Limb (tissue), 2 donors: ENCODE measurements around the gene FAM171A1.
"Not testable (repeated sequence)": the region's sequence is repeated elsewhere in the genome, so short reads cannot be mapped to it uniquely, and the experiment has no call there.

ENCODE experiments used
- DNase-seq, 2 donors: peaks; one replicate each; pipeline ENCODE4 v3.0.0-alpha.2; 2016; ENCODE audit errors: extremely low spot score in 2 of 2

The FAM171A1 gene

DNA sequence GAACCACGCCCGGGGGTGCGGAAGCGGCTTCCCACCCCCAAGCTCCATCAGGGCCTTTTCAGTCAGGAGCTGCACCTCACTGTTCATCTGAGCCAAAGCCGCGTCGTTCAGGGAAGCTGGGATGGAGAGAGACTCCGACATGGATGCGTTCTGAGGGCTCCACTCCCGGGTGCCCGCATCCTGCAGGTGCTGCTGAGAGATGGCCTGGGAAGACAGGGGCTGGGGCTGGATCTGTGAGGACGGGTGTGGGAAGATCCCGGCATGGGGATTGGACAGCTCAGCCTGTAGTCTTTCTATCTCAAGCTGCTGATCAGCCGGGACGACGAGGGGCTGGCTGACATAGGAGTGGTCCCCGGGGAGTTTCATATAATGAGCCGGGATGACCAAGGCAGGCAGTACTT is 157.6 kb downstream of the FAM171A1 start:
- no peak for DNase-seq

DNA sequence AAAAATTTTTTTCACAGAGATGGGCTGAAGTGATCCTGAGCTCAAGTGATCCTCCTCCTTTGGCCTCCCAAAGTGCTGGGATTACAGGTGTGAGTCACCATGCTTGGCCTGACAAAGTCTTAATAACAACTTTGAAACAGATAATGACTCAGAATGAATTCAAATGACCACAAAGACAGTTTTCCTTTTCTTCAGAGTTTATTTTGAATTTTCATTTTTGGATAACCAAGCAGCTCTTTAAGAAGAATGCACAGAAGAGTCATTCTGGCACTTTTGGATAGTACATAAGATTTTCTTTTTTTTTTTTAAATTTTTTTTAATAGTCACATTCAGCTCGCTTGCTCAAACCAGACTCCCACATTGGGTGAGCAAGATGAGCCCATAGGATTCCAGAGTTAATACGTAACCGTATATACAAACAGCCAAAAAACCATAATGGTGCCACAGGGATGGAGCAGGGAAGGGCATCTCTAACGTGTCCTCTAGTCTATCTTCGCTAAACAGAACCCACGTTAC is 159.6 kb downstream of the FAM171A1 start:
- no peak for DNase-seq

DNA sequence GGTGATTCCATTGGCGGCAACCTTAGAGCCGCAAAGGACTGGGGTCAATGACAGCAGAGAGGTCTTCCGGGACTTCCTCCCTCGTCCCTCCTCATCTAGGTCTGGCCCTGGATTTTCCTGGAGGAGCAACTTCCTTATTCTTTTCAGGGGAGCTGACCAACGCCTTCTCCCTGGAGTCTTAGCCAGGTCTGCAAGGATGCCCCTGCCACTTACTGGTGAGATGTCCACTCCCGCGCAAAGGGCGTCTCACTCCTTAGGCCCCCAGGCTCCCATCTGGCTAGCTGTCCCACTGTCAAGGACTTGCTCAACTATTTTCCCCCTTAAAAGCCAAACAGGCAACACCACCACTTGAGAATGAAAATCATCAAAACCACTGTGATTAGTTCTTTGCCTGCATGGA is 160.6 kb downstream of the FAM171A1 start:
- no peak for DNase-seq

DNA sequence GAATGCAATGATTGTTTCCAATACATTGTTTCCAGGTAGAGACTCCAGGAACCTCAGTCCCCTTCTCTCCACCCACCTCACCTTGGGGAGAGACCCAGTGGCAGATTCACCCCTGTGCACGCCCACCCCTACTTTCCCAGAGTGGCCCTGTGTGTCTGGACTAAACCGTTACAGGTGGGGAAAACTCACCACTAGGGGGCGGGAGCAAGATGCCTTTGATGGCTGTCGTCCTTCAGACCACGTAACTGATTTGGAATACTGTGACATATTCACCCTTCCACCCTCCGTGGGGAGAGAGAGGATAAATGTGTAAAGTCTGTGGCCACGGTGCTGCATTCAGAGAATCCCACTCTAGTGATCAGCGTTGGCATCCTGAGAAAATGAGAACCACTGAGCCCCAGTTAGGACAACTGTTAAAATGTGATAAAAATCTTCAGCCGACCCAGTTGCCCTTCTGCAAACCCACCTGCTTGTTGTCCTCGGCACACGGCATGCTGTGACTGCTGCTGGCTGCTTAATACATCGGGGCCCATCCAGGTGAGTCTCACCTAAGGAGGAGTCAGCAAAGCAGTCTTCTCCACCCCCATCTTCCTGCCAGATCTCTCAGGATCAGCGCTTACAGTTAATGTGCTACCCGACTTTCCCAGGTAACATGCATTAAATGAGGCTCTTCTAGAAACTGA is 161.1 kb downstream of the FAM171A1 start:
- DNase-seq, result peak; percentile 48 to 83

DNA sequence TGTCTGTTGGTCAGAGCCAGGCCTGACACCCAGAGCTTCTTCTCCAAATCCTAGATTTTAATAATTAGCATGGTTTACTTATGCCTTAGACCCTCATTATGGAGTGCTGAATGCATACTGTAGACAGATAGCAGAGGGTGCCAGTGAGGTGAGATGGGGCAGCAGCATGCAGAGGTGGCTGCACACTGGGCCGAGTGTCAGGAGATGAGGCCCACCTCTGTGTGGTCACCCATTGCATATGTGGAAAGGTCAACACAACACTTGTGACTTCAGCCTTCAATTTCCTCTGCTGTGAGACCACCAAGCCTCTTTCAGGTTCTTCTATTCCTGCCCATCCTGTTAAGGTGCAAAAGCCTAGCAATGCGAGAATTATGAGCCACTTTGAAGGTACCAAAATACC is 162.9 kb downstream of the FAM171A1 start:
- DNase-seq, result no peak

DNA sequence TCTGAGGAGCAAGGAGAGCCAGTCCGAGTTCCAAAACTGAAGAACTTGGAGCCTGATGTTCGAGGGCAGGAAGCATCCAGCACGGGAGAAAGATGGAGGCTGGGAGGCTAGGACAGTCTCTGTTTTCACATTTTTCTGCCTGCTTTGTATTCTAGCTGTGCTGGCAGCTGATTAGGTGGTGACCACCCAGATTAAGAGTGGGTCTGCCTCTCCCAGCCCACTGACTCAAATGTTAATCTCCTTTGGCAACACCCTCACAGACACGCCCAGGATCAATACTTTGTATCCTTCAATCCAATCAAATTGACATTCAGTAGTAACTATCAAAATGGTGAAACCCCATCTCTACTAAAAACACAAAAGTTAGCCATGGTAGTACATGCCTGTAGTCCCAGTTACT is 163.7 kb downstream of the FAM171A1 start:
- not testable (repeated sequence) for DNase-seq

DNA sequence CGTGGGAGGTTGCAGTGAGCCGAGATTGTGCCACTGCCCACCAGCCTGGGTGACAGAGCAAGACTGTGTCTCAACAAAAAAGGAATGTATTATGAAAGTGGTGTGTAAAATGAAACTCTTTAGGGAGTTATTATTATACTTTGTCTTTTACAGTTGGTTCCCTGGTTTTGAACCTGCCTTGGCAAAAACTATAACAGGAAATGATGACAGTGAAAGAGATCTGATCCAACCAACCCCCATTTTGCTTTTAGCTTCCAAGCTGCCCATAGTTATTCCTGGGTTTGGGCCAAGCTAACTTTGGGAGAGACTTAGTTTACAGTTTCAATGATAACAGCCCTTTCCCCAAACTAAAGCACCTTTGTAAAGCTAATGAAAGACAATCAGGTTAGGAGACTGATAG is 168.4 kb downstream of the FAM171A1 start:
- no peak for DNase-seq

DNA sequence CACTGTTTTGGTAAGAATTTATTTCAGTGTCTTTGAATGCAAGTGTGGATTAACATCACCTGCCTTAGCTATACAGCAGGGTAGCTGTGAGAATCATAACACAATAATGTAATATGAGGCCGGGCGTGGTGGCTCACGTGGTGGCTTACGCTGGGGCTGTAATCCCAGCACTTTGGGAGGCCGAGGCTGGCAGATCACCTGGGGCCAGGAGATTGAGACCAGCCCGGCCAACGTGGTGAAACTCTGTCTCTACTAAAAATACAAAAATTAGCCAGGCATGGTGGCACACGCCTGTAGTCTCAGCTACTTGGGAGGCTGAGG is 168.8 kb downstream of the FAM171A1 start:
- not testable (repeated sequence) for DNase-seq

DNA sequence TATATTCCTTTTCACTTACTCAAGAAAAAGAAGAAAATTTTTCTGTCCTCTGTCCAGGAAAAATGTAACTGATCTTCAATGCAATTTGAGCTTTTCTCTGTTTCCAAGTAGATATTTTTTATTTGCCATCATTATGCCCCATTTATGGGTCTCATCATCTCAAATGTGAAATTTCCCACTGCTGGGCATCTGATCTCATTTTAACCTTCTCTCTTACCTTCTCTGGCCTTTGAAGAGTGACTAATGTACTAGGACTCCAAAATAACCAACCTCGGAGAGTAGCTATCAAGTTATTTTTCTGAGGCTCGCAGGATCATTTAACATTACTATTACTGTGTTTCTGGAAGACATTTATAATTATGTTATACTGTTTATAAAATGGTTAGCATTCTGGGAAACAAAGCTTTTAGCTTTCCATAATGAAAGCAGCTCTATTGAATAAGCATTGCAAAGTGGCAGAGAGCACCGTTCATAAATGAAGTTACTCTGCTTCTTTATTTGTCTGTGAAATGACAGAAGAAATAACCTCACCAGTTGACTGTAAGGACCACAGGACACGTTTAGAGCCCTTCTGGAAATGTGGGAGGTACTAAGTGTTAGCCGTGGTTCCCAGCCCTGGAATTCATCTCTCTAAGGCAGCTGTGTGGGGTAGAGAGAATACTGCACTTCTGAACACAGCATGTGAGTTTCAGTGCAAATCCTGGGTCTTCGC is 169.3 kb downstream of the FAM171A1 start:
- no peak for DNase-seq

DNA sequence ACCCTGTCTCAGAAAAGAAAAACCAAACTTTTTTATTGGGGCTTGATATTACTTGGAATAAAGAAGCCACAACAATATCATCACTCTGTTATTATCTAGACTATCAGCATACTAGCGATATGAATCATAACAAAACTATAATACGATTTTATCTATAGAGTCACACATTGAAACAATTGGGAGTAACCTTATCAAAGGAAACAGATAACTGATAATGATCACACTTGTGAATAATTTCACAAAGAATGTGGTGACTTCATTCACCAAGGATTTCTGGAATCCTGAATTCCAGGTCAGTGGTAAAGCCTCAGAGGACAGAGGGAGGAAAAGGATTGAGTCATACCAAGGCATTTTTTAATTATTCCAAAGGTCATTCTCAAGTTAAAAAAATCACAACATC is 170.5 kb downstream of the FAM171A1 start:
- DNase-seq, result no peak

DNA sequence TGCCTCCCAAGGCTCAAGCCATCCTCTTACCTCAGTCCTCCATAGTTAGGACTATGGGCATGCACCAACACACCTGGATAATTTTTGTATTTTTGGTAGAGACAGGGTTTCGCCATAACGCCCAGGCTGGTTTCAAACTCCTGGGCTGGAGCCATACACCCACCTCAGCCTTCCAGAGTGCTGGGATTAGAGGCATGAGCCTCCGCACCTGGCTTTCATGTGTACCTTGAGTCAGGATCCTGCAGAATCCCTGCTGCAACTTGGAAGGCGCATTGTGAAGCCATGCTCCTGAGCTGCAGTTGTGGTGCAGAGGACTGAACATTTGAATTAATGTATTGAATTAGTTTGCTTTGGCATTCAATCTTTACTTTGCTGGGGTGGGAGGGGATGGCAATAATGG is 173.2 kb downstream of the FAM171A1 start:
- no peak for DNase-seq

DNA sequence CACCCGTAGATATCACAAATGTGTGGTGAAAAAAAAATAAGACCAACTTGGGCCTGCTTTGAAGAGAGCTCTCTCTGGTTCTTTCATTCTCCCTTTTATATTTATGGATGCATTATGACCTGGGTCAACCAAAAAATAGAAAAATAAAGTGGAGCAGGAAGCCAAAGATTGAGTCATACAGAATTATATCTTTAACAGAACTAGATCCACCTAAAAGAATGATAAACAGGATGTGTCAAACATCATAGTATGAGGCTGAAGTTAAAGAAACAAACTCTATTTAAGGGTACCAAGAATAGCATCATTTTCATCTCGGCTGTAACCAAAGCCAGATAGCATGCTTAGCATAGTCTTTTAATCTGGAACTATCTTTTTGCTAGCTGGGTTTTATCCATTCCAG is 173.8 kb downstream of the FAM171A1 start:
- DNase-seq, result no peak

DNA sequence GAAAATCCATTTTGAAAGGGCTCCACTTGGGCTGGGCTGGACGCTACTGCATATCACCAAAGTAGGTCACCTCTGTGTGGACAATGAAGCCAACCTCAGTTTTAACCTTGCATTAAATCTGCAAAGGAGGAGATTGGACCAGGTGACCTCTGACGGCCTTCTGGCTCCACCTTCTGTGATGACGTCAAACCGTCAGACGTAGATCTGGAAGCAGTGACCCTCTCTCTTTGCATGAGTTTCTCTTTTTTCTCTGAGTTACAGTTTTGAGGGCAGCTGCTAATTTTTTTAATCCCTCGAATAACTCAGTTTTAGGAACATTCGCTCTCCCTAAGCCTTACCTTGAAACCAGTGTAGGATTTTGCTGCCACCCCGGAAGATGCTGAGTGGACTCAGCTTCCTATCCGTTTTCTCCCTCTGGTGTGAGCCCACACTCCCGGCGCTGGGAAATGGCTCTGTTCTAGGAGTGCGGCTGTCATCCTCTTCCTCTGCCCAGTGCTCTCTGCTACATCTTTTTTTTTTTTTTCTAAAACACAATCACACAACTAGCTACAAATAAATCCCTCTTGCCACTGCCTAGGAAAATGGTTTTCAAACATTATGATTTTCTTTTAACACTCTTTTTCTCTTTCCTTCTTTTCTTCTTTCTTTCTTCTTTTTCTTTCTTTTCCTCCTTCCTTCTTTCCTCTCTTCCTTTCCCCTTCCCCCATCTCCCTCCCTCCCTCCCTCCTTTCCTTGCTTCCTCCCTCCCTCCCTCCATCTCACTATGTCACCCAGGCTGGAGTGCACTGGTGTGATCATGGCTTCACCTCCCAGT is 174.9 kb downstream of the FAM171A1 start:
- no peak for DNase-seq

DNA sequence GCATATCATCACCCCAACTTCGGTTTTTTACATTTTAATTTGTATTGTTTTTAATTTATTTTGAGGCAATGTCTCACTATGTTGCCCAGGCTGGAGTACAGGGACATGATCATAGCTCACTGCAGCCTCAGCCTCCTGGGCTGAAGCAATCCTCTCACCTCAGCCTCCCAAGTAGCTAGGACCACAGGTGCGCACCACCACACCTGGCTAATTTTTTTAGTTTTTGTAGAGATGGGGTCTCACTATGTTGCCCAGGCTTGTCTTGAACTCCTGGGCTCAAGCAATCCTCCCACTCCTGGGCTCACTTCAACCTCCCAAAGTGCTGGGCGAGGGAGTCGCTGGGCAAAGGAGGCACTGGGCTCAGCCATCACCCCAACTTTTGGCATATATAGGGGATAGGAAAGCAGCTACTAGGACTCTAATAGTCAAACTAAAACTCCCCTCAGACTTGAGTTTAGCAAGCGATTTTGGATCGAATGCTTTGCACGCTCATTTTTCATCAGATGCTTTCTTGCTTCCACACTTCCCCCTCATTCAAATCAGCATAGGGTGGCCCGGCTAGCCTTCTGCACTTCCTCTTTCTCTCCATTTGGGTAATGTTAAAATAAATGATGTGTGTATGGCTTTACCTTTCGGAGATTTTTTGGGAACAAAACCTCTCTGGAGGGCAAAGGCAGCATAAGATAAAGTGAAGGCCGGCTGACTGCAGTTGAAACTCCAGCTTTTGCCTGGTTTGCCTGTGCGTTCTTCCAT is 181.8 kb downstream of the FAM171A1 start:
- DNase-seq, result no peak

DNA sequence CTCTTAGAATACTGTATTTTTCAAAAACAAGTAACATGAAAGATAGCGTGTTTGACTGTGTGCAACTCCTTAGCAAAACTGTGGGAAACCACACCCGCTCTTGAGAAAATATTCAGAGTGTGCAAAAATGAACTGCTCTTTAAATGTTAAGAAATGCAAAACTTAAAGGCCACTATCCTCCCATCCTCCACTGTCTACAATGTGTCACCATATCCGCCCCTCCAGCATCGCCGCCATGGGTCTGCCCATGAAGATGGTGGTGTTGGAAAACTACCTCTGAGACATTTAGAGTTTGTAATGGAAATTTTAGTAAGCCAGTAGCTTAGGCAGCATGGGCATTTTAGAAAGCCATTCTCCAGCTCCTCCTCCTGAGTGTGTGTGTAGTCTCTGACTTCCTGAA is 182.5 kb downstream of the FAM171A1 start:
- no peak for DNase-seq

DNA sequence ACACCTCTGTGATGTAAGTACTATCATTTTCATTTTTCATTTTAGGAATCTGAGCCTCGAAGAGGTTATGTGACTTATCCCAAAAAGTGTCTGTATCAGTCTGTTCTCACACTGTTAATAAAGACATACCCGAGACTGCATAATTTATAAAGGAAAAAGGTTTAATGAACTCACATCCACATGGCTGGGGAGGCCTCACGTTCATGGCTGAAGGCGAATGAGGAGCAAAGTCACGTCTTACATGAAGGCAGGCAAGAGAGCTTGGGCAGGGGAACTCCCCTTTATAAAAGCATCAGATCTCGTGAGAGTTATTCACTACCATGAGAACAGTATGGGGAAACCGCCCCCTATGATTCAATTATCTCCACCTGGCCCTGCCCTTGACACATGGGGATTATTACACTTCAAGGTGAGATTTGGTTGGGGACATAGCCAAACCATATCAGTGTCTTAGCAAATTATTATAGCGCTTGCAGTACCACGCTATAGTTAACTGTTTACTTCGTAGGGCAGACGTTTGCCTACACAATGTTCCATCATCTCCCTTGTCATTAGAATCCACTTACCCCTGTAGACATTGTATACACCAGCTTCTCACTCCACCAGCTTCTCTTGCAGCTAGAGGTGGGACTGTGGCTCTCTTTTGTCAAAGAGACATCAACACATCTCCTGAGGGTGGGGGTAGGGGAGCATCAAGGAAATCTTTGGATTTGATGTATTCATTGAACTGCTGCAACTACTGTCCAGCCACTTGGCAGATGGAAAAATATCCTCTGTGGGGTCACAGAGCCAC is 187.2 kb downstream of the FAM171A1 start:
- no peak for DNase-seq

DNA sequence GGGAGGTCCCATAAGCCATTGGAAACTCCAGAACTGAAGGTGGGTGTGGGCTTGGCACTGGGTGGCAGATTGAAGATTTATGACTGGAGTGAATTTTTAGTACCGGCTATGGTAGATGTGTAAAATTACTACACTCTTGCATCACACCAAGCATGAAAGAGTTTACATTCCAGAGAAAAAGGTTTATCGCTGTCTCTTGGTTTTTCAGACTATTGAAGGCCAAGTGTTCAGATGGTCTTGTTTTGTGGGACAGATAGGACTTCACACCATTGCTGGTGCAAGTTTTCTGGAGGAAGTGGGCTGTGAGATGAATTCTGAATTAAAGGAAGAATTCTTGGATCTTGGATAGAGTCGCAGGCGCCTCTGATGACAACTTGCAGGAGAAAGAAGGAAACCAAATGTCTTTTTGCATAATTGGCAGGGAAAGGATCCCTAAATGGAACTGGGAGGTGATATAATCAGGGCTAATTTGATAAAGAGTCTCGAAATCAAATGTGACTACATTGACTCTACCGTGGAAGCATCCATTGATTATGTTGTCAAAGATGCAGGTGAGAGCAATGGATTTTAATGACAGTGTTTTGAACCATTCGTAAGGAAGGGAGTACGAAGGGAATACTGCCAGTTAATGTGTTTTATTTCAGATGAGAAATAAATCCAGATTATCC is 188.4 kb downstream of the FAM171A1 start:
- DNase-seq, result no peak

DNA sequence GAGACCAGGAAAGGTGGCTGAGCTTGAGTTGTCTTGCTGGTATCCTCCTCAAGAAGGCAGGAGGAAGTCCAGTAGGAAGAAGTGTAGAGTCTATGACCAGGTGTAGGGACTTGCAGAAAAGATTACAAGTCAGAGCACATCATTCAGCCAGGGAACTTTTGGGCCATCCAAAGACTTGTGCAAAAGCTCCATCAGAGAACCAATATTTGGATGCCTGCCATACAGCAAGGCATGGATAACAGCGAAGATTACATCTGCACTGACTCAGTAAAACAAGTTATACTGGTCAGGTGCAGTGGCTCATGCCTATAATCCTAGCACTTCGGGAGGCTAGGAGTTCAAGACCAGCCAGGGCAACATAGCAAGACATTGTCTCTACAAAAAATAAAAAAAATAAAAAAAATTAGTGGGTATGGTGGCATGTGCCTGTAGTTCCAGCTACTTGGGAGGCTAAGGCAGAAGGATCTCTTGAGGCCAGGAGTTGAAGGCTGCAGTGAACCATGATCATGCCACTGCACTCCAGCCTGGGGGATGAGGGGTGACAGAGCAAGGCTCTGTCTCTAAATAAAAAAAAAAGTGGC is 189.4 kb downstream of the FAM171A1 start:
- no peak for DNase-seq

DNA sequence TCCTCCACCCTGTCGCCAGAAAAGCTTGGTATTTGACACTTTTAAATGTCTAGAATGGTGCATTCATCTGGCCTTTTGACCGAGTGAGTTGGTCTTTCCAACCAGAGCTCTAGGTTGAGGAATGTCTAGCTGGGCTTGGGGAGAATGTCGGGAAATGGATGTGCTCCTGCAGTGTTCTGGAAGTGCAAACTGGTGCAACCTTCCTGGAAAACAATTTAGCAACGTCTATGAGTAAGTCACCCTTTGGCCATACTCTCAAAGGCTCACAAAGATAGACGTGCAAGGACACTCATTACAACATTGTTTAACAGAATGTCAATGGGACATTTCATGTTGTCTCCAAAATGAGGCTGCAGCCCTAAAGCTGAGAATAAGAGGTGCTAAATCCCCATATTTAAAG is 190.4 kb downstream of the FAM171A1 start:
- DNase-seq, result no peak

DNA sequence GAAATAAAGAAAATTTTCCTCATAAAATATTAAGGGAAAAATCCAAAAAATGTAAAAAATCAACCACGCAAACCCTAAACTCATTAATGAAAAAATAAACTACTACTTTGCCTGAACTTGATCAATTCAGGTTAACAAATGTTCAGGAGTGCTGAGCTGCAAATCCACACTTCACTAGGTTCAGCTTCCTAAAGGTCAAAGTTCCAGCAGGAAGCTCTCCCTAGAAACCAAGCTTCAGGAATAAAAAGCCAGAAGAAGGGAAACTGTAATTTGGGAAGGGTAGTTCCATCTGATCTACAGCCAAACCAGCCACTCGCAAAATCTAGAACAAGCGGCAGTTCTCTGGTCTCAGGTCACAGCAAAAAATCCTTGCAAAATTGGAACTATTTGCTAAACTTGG is 194.8 kb downstream of the FAM171A1 start:
- no peak for DNase-seq
